ENCODE data around the gene CHST8.

DNA sequence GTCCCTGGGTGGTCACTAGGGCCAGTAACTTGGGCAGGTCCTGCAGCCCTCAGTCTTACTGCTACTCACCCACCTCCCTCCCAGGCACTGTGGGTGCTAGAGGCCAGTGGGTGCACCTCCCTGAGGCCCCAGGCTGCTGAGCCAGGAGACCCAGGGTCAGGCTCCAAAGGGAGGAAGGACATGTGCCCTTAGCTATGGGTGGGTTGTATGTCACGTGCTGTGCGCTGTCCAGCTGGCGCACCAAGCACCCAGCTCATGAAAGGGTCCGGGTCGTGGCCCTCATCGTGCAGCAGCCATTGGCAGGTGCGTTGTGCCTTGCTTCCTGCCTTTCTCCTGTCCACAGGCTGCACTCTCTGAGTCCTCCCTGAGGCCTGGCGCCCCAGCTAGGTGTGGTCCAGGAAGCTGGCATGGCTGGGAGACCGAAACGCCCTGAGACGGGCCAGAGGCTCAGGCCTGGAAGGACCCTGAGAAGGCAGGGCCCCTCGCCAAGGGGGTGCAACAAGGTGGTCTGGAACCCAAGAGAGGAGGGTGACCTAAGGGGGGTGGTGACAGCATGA, 127.9 kb downstream of the CHST8 start:
- TF ChIP-seq POLR2AphosphoS5 (IDR thresholded peaks at IDR 0.05) = no peak
- TF ChIP-seq, protein P1, sequence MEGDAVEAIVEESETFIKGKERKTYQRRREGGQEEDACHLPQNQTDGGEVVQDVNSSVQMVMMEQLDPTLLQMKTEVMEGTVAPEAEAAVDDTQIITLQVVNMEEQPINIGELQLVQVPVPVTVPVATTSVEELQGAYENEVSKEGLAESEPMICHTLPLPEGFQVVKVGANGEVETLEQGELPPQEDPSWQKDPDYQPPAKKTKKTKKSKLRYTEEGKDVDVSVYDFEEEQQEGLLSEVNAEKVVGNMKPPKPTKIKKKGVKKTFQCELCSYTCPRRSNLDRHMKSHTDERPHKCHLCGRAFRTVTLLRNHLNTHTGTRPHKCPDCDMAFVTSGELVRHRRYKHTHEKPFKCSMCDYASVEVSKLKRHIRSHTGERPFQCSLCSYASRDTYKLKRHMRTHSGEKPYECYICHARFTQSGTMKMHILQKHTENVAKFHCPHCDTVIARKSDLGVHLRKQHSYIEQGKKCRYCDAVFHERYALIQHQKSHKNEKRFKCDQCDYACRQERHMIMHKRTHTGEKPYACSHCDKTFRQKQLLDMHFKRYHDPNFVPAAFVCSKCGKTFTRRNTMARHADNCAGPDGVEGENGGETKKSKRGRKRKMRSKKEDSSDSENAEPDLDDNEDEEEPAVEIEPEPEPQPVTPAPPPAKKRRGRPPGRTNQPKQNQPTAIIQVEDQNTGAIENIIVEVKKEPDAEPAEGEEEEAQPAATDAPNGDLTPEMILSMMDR (IDR thresholded peaks at IDR 0.05) = no peak
